GM12875 (cell line): ENCODE results near the gene SYF2.

Experiments
- H3K4me3 ChIP-seq: one replicate; pipeline ENCODE4 v1.5.1; 2011; ENCODE audit warnings: low read depth, low read length, control low read depth
- TF ChIP-seq, protein P1 (sequence below): IDR thresholded peaks from 2 replicates; pipeline ENCODE4 v1.5.1; 2011; ENCODE audit warnings: low read depth, mild to moderate bottlenecking, control low read depth, inconsistent platforms, low read length, moderate library complexity, borderline replicate concordance; ENCODE audit not compliant: insufficient read depth

The SYF2 gene

DNA sequence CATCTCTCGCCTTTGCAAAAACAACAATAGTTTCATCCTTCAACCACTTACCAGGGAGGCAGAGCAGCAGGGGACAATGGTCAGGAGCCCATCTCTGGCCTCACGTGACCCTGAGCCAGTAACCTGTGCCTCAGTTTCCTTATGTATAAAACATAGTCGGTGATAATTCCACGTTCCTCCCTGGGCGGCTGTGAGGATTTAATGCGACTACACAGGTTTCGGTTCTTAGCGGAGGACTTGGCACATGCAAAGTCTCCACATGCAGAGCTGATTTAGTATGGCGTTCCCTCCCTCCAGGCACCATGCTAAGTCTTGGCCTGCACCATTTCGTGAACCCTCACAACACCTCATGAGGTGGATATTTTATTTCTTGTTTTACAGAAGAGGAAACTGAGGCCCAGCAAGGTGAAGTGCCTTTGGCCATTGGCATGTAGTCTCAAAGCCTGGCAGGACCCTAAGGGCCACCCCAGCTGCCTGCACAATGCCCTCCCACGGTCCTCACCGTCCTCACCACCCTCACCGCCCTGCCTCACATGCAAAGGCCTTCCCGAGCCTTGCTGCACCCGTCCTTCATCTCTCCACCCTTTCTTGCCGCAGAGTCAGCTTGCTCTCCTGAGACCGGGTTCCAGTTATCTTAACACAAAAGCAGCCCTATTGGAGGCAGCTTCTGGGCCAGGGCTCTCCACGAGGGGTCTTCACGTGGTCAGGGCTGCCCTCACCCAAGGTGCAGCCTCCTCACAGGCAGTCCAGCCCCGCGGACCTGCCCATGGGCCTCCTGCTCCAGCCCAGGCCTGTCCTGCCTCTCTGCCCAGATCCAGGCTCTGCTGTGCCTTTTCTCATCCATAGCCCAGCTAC is 48.9 kb downstream of the SYF2 start:
- no peak overlapping the region for H3K4me3 ChIP-seq
- TF ChIP-seq, protein P1, sequence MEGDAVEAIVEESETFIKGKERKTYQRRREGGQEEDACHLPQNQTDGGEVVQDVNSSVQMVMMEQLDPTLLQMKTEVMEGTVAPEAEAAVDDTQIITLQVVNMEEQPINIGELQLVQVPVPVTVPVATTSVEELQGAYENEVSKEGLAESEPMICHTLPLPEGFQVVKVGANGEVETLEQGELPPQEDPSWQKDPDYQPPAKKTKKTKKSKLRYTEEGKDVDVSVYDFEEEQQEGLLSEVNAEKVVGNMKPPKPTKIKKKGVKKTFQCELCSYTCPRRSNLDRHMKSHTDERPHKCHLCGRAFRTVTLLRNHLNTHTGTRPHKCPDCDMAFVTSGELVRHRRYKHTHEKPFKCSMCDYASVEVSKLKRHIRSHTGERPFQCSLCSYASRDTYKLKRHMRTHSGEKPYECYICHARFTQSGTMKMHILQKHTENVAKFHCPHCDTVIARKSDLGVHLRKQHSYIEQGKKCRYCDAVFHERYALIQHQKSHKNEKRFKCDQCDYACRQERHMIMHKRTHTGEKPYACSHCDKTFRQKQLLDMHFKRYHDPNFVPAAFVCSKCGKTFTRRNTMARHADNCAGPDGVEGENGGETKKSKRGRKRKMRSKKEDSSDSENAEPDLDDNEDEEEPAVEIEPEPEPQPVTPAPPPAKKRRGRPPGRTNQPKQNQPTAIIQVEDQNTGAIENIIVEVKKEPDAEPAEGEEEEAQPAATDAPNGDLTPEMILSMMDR = no peak

- H3K4me3 ChIP-seq = no peak overlapping the region
- TF ChIP-seq, protein P1 = no peak
These were observed 49.7 kb downstream of the SYF2 start for GRCh38 chr1:25182629-25183028.

DNA sequence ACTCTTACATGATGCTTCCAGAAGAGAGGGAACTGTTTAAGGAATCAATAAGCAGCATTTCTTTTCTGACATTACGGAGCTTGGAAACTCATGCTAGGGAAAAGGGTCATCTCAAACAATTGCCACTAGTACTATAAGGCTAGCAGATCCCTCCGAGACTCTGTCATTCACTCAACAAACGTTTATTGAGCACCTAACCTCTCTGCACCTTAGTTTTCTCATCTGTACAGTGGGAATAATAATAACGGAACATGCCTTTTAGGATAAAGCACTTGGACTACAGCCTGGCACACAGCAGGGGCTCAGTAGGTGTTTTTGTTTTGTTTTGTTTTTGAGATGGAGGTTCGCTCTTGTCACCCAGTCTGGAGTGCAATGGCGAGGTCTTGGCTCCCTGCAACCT is 51.3 kb downstream of the SYF2 start:
- no peak overlapping the region for H3K4me3 ChIP-seq
- TF ChIP-seq, protein P1 = no peak

DNA sequence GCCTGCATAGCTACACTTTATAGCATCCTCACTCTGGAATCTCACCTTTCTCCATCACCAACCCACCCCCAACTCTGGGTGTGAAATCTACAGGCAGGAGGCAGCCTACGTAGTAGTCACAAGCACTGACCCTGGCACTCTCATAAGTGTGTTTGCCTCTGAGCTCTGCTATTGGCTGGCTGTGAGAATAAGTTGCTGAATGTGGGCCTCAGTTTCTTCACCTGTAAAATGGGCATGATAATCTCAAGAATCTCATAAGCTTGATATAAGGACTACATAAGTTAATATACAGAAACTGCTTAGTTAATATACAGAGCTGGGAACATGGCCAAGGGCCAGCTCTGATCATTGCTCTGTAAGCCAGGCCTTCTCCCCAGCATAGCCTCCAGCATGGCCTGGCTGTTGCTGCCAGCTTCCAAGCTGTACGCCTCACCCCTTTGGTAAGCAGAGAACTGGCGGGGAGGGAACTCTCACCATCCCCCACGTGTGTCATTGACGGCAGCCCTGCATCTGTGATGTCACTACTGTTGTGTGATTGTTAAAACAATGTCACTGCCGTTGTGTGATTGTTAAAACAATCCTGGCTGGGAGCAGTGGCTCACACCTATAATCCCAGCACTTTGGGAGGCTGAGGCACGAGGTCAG is 53.3 kb downstream of the SYF2 start:
- H3K4me3 ChIP-seq = no peak overlapping the region
- TF ChIP-seq, protein P1 = no peak

- TF ChIP-seq, protein P1 = no peak
- no peak overlapping the region for H3K4me3 ChIP-seq
These were observed 57.3 kb downstream of the SYF2 start for GRCh38 chr1:25174730-25175612.

GRCh38 chr1:25174363-25174729 is 58.0 kb downstream of the SYF2 start:
- no peak overlapping the region for H3K4me3 ChIP-seq
- TF ChIP-seq, protein P1 = no peak
